ENCODE results near the gene GBX2.

DNA sequence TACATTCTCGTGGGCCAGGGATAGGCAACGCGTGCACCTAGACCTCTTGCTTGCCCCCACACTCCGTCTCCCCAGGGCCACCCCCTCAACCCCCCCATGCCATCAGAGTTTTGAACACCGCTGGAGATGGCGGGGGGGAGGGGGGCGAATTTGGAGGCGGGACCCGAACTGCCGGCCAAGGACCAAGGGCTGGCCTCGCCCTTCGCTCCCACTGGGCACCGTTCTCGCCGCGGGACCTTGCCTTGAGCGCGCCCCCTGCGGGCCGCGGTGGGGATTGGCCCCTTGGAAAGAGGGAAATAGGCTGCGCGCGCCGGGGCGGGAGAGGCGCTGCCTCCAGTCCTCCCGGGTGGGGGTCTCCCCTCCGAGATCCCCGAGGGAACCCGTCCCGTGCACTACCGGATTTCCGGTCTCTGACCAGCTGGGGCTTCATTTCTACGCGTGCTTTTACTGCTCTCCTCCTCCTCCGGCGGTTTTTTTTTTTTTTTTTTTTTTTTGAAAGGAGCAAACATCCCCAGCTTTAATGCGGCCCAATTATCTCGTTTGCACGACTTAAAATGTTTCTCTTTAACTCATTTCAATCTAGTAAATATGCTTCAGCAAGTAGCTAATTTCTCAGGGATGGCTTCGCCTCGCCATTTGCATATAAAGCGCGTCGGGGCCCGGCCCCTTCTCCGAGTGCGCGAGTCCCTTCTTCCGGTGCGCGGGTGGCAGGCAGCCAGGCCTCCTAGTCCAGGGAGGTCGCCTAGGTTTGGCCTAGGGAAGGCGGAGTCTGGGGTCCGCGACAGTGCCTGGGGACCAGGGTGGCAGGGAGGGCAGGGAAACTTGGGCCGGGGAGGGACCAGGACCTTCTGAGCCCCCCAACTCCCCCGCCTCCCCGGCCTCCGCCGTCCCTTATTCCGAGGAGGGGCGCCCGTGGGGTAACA is 10.0 kb upstream of the GBX2 start:
- TF ChIP-seq, protein P1, sequence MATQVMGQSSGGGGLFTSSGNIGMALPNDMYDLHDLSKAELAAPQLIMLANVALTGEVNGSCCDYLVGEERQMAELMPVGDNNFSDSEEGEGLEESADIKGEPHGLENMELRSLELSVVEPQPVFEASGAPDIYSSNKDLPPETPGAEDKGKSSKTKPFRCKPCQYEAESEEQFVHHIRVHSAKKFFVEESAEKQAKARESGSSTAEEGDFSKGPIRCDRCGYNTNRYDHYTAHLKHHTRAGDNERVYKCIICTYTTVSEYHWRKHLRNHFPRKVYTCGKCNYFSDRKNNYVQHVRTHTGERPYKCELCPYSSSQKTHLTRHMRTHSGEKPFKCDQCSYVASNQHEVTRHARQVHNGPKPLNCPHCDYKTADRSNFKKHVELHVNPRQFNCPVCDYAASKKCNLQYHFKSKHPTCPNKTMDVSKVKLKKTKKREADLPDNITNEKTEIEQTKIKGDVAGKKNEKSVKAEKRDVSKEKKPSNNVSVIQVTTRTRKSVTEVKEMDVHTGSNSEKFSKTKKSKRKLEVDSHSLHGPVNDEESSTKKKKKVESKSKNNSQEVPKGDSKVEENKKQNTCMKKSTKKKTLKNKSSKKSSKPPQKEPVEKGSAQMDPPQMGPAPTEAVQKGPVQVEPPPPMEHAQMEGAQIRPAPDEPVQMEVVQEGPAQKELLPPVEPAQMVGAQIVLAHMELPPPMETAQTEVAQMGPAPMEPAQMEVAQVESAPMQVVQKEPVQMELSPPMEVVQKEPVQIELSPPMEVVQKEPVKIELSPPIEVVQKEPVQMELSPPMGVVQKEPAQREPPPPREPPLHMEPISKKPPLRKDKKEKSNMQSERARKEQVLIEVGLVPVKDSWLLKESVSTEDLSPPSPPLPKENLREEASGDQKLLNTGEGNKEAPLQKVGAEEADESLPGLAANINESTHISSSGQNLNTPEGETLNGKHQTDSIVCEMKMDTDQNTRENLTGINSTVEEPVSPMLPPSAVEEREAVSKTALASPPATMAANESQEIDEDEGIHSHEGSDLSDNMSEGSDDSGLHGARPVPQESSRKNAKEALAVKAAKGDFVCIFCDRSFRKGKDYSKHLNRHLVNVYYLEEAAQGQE (IDR thresholded peaks at IDR 0.05; ENCODE audit: insufficient read depth in 1 of 2, low read depth in 2 of 2, low read length in 2 of 2): no peak
- TF ChIP-seq POLR2AphosphoS5 (IDR thresholded peaks at IDR 0.05; ENCODE audit: low read depth, low read length) (no peak), TAF1 (IDR thresholded peaks at IDR 0.05; ENCODE audit: borderline replicate concordance, insufficient read depth, low read length) (no peak), SIN3A (IDR thresholded peaks at IDR 0.05; ENCODE audit: borderline replicate concordance, insufficient read depth, low read length) (no peak), FOXP2 (optimal IDR thresholded peaks at IDR 0.05; ENCODE audit: borderline replicate concordance, extremely low read depth, extremely low read length, insufficient read depth) (no peak)

Data from PFSK-1 (cell line).